Fibroblast of lung (primary cell): ENCODE results near the gene MYZAP.

Experiments used
- EZH2 ChIP-seq: IDR thresholded peaks from 2 replicates; pipeline ENCODE4 v1.5.1; 2012; ENCODE audit warnings: low read length, control low read depth, mild to moderate bottlenecking; ENCODE audit errors: missing control alignments
- TF ChIP-seq, protein P1 (sequence below), 2 donors: IDR thresholded peaks in 1 of 2; conservative IDR thresholded peaks in 1 of 2; 1 replicate in 1 of 2; 2 replicates in 1 of 2; pipeline ENCODE4 v1.5.1; 2011 to 2012; ENCODE audit warnings: low read length in 2 of 2, control low read depth in 1 of 2, inconsistent platforms in 1 of 2, low read depth in 1 of 2, mild to moderate bottlenecking in 1 of 2

DNA sequence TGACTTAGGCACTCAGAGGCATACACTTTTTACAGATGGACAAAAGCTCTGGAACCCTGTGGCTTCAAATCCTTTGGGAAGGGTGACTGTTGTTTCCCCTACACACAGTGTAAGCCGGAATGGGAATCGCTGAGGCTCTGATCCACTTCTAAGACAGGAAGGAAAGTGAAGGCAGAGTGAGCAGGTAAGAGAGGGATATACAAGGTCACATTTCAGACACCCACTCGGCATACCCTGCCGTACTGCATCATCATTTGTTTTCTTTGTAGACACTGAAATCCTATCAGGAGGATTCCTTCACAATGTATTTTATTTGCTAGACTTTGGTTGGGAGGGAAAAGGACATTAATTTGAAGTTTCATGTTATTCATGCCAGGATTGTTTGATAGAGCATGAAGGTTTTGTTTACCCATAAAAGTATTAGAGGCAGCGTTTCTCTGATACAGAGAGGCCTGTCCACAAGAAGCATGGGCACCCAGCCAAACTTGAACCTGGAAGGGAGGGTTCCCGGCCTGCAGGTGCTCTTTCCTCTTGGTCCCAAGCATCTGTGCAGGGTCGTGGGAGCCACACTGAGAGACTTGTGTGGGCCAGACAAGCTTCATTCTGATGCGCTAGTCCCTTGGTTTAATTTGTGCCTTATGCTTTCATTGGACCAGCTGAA, 92.9 kb downstream of the MYZAP start:
- TF ChIP-seq, protein P1, sequence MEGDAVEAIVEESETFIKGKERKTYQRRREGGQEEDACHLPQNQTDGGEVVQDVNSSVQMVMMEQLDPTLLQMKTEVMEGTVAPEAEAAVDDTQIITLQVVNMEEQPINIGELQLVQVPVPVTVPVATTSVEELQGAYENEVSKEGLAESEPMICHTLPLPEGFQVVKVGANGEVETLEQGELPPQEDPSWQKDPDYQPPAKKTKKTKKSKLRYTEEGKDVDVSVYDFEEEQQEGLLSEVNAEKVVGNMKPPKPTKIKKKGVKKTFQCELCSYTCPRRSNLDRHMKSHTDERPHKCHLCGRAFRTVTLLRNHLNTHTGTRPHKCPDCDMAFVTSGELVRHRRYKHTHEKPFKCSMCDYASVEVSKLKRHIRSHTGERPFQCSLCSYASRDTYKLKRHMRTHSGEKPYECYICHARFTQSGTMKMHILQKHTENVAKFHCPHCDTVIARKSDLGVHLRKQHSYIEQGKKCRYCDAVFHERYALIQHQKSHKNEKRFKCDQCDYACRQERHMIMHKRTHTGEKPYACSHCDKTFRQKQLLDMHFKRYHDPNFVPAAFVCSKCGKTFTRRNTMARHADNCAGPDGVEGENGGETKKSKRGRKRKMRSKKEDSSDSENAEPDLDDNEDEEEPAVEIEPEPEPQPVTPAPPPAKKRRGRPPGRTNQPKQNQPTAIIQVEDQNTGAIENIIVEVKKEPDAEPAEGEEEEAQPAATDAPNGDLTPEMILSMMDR (conservative IDR thresholded peaks at IDR 0.05 in 1 of 2, IDR thresholded peaks at IDR 0.05 in 1 of 2; ENCODE audit: low read depth in 1 of 2, low read length in 2 of 2) = no peak
- TF ChIP-seq EZH2 = no peak
